GM19397 (cell line): ENCODE measurements around the gene NCR3LG1.
"Not testable (repeated sequence)": the region's sequence is repeated elsewhere in the genome, so short reads cannot be mapped to it uniquely, and the experiment has no call there.

Source experiments
- ATAC-seq: cut with Tn5 transposase; IDR thresholded peaks from one replicate; pipeline ENCODE4 v1.9.1; 2021; ENCODE audit warnings: mild to moderate bottlenecking, moderate library complexity; ENCODE audit not compliant: unreplicated experiment

Gene NCR3LG1

DNA sequence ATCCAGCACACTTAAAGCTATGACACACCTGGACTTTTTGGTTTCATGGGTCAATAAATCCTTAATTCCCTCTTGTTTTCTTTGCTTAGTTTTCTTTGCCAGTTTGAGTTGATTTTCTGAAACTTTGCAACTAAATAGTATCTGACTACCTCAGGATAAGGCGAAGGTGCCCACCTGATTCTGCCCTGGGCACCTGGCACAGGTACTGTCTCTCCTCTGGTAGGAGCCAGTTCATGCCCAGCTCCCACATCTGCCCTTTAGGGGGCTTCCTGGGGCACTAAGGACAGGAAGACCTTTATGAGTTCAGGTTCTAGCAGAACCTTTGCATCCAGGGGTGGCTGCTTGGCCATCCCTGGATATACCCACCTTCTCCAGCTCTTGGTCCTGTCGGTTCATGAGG is 56.4 kb downstream of the NCR3LG1 start:
- ATAC-seq, result no peak

DNA sequence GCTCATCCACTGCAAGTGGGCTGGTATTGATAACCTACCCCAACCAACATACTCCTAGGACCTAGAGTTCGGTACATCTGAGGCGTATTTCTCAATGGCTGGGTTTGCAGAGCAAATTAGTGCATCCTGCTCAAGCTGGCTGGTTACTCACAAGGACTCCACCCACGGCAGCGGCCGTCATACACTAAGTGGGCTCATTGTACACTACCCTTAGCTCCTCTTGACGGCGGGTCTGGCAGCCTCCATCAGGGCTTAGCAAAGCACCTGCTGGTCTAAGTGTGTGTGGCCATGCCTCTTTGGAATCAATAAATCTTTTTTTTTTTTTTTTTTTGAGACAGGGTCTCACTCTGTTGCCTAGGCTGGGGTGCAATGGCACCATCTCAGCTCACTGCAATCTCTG is 57.0 kb downstream of the NCR3LG1 start:
- ATAC-seq, result no peak

DNA sequence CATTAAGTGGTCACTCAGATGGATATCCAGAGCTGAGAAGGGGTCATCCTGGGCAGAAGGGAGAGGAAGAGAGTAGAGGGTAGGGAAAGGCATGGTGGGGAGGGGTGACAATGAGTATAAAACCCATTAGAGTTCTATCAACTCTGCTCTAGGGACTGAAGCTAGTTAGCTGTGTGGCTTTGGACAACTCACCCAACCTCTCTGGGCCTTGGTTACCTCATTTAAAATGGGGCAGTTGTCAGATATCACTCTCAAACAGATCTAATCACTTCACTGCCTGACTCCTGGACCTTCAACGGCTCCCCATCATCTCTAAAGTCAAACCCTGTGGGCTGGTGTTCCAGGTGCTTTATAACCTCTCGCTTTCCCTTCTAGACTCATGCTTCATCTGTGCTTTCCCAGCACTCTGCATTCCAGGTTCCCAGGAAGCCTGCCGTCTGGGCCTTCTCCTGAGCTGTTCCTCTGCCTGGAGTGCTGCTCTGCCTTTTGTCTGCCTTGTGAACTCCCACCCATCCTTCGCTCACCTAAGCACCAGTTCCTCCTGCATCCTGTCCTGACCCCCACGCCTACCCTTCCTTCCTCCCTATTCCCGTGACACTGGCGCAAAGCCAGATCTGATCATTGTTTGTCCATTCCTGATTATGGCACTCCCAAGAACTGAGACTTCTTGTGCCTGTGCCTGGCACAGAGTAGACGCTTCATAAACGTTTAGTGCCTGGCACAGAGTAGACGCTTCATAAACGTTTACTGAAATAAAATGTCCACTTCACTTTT is 59.2 kb downstream of the NCR3LG1 start:
- ATAC-seq, result no peak

DNA sequence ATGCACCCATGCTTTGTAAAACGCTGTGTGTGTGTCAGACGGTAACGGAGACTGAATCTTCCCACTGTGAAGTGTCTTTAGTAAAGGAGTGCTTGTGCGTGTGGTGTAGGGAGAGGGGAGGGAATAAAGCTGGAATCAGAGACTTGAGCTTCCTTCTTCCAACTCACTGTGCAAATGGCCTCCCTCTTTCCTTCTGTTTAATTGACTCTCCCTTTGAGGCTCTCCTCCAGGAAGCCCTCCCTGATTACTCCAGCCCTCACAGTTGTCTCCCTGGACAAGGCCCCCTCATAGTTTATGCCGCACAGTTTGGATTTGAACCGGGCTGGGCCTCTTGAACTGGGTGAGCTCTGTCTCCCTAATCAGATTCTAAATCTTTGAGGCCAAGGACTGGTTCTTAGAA is 59.8 kb downstream of the NCR3LG1 start:
- ATAC-seq, result no peak

DNA sequence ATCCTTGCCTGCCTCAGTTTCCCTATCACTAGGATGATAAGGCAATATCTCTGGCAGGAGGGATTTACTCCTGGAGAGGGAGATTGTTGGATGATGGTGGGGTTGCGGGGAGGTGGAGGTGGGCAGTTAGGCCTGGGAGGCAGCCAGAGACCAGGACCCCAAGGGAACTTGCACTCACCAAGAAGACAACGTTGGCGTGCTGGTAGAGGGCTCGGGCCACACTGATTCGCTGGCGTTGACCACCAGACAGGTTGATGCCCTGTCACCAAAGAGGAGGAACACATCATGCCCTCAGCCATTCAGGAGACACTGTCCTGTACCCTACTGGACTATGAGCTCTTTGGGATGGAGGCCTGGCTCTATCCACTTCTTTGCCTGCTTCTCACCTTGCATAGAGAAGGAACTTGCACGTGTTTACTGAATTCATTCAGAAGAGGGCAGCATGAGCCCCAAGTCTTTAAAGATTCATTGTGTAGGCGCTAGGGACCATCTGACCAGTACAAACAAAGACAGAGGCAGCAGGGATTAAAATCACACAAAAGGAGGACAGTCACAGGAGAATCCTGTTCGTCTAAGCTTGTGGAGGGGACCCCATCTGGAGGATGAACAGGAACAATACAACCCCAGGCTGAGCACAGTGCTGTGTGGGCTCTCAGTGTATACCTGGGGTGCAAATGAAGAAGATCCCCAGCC is 61.0 kb downstream of the NCR3LG1 start:
- no peak for ATAC-seq

DNA sequence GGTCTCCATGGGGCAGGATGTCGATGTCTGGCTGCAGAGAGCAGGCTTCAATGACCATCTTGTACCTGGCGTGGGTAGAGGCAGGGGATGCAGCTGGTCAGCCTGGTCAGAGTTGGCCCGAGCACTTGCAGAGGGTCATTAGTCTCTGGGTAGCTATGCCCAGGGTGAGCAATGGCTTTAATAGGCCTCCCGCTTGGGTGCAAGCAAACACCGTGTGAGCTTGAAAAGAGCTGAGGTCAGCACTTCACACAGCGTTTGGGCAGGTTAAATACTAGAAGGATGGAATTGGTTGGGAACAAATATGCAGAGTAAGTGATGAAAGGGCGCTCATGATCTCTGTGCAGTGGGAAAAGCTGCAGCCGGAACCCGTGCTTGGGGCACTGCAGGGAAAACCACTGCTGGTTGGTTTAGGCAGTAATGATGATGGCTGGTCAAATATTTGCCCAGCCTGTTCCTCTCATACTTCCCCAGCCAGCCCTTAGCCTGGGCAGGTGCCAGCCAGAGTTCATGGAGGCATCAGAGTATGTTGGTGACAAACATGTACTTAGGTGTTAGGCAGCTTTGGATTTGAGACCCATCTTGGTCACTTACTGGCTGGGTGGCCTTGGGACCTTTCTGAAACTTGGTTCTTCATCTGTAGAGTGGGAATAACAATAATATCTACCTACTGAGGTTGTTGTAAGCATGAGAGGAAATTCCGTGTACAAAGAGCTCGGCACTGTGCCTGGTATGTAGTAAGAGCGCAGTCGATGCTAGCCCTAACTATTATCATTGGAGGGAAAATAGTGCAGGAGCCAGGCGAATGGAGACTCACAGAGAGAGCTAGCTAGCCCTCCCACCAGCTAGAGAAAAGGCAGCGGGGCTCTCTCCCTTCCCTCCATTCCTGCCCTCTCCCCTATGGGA is 62.1 kb downstream of the NCR3LG1 start:
- no peak for ATAC-seq

DNA sequence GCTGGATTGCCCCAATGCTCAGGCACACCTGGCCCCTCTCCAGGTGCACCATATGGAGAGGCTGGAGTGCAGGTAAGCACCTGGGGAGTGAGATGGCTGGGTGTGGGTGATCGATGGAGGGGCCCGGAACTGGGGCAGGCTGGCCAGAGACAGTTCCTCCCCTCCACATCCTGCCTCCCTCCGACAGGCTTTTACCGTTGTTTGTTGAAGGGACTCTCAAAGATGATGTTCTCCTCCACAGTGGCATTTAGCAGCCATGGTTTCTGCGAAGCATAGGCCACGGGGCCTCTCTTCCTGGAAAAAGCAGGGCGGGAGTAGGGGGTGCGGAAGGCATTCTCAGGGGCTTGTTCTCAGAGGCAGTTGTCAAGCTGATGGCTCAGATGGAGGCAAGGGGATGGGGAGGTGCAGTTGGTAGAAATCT is 62.7 kb downstream of the NCR3LG1 start:
- ATAC-seq, result no peak

DNA sequence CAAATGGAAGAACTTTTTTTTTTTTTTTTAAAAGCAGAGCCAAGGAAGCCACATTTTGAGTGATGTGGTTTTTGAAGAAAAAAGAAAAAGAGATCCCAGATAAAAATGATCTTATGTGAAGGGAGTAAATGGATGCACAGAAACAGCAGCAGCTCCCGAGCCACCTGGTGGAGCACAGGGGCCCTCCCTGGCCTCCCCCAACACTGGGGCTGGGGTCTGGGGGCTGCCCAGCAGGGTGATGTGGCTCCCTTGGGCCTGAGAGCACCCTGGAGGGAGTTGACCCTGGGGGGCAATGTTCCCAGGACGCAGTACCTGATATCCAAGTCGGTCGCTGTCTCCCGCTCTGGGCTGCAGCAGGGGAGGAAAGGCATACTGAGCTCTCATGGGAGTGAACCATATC is 63.4 kb downstream of the NCR3LG1 start:
- ATAC-seq, result no peak

DNA sequence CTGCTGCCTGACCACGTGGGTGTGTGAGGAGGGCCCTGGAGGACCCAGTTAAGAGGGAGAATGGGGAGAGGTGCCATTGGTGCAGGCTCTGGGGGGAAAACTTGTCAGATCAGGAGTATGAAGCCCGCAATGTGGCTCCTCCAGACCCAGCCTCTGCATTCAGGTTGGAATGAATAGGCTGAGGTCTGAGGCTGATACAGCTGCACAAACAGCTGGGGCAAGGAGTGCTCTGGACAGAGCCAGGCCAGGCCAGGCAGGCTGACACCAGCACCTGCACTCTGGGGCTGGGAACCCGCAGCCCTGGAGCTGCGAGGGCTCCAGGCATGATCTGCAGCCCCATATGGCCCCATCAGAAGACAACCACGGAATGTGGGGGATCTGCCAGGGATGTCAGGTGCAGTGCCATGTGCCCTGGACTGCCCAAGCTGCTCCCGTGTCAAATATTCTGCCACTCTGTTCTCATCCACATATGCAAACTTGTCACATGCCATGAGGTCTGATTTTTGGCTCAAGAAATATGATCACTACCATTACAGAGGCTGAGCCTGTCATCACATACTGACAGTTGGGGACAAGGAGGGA is 64.0 kb downstream of the NCR3LG1 start:
- ATAC-seq, result no peak

DNA sequence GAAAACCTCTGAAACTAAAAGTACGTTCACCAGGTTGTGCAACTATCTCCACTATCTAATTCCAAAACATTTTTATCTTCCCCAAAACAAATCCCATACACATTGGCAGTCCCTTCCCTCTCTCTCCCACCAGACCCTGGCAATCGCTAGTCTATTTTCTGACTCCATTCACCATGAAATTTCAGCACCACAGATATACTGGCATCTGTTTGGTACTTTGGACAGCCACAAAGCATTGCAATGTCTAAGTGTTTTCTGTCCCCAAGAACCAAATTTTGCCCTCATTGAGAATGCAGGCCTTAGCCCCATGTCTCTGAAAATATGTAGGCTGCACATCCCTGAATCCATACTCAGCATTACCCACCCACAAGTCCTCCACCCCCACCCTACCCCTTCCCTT is 64.9 kb downstream of the NCR3LG1 start:
- ATAC-seq, result no peak

DNA sequence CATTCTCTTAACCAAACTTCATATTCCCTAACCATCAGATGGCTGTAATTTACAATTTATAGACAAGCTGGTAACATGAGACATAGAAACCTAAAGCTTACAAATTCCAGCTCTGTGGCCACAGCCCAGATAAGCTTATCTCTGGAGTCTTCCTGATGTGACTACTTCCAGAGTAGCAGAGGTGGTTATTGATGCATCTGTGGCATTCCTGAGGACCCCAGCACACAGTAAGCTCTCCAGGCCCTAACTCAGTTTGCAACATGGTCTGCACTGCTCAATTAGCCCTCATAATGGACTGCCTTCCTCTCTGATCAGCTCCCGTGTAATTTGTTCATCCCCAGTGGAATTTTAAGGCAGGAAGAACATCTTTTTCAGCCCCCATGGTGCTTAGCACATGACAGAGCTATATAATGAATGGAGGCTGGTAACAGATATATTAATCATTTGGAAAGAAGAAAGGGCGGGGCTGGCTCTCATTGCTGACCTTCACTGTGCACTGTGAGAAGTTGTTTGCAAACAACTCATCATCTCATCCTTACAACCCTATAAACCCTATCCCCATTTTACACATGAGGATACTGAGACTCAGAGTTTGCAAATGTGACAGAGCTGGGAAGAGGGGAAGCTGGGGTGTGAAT is 67.0 kb downstream of the NCR3LG1 start:
- no peak for ATAC-seq

DNA sequence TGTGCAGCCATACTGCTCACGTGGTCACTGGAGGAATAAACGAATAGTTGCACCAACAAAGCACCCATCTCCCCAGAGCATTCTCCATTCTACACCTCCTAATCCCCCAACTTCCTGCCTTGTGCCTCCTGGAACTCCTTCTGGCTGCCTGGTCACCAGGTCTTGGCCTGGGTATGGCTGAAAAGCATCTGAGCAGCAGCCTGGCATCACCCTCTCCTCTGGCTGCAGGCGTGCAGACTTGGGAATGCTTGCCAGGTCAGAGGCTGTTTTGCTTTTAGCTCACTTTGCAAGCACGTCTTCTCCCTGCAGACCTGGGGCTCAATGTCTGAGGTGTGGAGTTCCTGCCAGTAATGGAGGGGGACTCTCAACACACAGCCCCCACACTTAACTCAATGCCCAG is 70.2 kb downstream of the NCR3LG1 start:
- ATAC-seq, result no peak

DNA sequence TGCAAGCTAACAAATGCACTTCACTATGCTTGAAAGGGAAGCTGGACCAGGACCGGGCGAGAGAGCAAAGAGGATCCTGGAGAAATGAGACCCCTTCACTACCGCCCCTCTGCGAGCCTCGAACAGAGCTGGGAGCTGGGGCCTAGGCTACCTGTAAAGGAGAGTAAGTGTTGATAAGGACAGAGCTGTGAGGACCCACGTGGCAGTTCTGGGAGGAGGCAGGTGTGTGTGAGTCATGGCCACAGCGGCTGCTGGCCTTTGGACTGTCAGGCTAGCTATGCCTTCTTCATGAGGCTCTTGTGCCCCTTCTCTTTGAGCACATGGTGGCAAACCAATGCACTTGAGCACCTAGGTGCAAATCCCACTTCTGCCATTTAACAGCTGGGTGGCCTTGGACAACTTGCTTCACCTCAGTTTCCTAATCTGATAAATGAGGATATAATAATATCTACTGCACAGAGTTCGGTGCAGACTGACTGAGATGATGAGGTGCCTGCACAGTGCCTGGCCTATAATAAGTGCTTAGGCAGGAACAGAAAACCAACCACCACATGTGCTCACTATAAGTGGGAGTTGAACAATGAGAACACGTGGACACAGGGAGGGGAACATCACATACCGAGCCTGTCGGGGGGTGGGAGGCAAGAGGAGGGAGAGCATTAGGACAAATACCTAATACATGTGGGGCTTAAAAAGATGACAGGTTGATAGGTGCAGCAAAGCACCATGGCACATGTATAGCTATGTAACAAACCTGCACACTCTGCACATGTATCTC is 72.1 kb downstream of the NCR3LG1 start:
- ATAC-seq, result no peak

DNA sequence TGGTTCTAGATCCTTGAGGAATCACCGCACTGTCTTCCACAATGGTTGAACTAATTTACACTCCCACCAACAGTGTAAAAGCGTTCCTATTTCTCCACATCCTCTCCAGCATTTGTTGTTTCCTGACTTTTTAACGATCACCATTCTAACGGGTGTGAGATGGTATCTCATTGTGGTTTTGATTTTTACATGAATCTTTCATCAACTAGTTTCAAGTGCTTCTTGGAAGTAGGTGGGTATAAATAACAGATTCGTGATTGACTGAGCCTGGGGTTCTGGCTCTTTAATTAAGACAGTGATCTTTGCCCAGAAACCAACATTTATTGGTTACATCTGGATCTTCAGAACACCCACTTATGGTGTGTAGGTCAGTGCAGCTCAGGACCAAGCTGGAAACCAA is 74.6 kb downstream of the NCR3LG1 start:
- not testable (repeated sequence) for ATAC-seq
